ENCODE data around the gene LAMP2. TPM values are rescaled to one million over a fixed set of nuclear protein-coding genes. Genes with fewer than 3 reads are reported as not detected.
"Not testable (repeated sequence)": the region's sequence is repeated elsewhere in the genome, so short reads cannot be mapped to it uniquely, and the experiment has no call there.

The LAMP2 gene
- total RNA-seq, 2 donors from 2014 or later, result 24.9 to 26.5 TPM

DNA sequence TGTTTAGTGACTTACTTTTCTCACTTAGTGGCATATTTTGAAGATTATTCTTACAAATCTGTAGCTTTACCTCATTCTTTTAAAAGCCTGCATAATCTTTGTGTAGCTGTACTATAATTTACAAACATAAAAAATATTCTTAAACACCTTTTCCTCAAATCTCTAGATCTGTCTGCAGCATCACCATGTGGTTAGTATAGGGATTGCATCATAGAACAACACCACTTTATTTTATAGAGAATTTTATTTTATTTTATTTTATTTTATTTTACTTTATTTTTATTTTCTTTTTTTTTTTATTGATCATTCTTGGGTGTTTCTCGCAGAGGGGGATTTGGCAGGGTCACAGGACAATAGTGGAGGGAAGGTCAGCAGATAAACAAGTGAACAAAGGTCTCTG, 6.4 kb upstream of the LAMP2 start:
- H3K4me1 Mint-ChIP-seq; H3K36me3 Mint-ChIP-seq (ENCODE audit: low read depth); H3K9me3 ChIP-seq (ENCODE audit: control insufficient read depth, low read length, poor library complexity, severe bottlenecking); H3K4me3 Mint-ChIP-seq; H3K27ac Mint-ChIP-seq; DNase-seq; ATAC-seq; H3K27me3 Mint-ChIP-seq: not testable (repeated sequence)

- DNase-seq (no peak), ATAC-seq (no peak)
- H3K27me3 Mint-ChIP-seq, result no peaks in the 10 kb centered on the region
- H3K27ac Mint-ChIP-seq, result no peak overlapping the region
- no peak overlapping the region for H3K4me3 Mint-ChIP-seq
- H3K4me1 Mint-ChIP-seq, result peaks cover 6% of the 10 kb centered on the region
- H3K36me3 Mint-ChIP-seq (ENCODE audit: low read depth), result no peaks in the 10 kb centered on the region
- no peaks in the 10 kb centered on the region for H3K9me3 ChIP-seq (ENCODE audit: control insufficient read depth, low read length, poor library complexity, severe bottlenecking)
Measured at GRCh38 chrX:120474085-120474484, 5.0 kb upstream of the LAMP2 start.

- not testable (repeated sequence) for DNase-seq; H3K27ac Mint-ChIP-seq; H3K27me3 Mint-ChIP-seq; H3K9me3 ChIP-seq (ENCODE audit: control insufficient read depth, low read length, poor library complexity, severe bottlenecking); H3K36me3 Mint-ChIP-seq (ENCODE audit: low read depth); ATAC-seq
- peaks cover 11% of the 10 kb centered on the region for H3K4me1 Mint-ChIP-seq
- peak overlapping the region; percentile 28 for H3K4me3 Mint-ChIP-seq
Measured at GRCh38 chrX:120469657-120470056, 561 bp upstream of the LAMP2 start.

GRCh38 chrX:120468479-120468824, 644 bp downstream of the LAMP2 start:
- Mint-ChIP-seq H3K36me3 (ENCODE audit: low read depth) (peaks cover 4% of the 10 kb centered on the region), H3K27me3 (no peaks in the 10 kb centered on the region), H3K4me3 (peak overlapping the region; percentile 95), H3K27ac (peak overlapping the region; percentile 93), H3K4me1 (peaks cover 11% of the 10 kb centered on the region)
- DNase-seq (no peak), ATAC-seq (no peak)
- H3K9me3 ChIP-seq (ENCODE audit: control insufficient read depth, low read length, poor library complexity, severe bottlenecking), result no peaks in the 10 kb centered on the region

DNA sequence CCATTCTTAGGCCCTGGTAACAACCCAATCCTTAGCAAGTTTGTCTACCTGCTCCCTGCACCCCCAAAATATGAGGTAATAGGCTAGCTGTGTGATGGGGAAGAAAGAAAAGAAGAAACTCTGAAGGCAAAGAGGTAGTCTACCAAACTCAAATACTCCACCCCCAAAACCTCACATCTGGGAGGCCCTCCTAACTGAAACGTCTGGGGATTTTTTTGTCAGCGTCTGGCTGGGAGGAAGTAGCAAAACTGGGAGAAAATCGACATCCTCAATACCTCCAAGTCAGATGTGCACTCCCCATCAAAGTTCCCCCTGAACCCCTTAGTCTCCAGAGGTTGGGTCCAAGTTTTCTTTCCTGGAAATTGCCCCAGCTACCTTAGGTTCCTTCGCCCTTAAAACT, 1.0 kb downstream of the LAMP2 start:
- Mint-ChIP-seq H3K27me3 (no peaks in the 10 kb centered on the region), H3K4me1 (peaks cover 11% of the 10 kb centered on the region), H3K4me3 (peak overlapping the region; percentile 95), H3K36me3 (ENCODE audit: low read depth) (peaks cover 4% of the 10 kb centered on the region), H3K27ac (peak overlapping the region; percentile 93)
- no peak for ATAC-seq
- no peak for DNase-seq
- H3K9me3 ChIP-seq (ENCODE audit: control insufficient read depth, low read length, poor library complexity, severe bottlenecking), result no peaks in the 10 kb centered on the region

DNA sequence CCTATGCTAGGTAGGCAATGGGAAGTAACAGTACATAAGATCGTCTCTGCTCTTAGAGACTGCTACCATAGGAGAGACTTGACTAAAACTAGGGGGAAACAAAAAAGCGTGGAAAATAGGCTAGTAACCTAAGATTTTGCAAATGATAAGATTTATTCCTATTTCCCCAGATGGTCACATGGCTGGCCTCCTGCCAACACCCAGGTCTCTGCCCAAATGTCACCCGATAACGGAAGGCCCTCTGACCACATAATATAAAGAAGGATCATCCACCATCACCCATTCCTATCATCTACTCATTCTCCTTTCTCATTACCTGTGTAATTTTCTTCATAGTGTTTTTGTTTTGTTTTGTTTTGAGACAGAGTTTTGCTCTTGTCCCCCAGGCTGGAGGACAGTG, 4.7 kb downstream of the LAMP2 start:
- no peak overlapping the region for H3K4me3 Mint-ChIP-seq

GRCh38 chrX:120463241-120463640, 5.9 kb downstream of the LAMP2 start:
- DNase-seq (no peak), ATAC-seq (no peak)
- H3K36me3 Mint-ChIP-seq (ENCODE audit: low read depth), result no peaks in the 10 kb centered on the region
- H3K4me1 Mint-ChIP-seq, result peaks cover 21% of the 10 kb centered on the region
- no peak overlapping the region for H3K4me3 Mint-ChIP-seq
- H3K27ac Mint-ChIP-seq, result no peak overlapping the region
- H3K9me3 ChIP-seq (ENCODE audit: control insufficient read depth, low read length, poor library complexity, severe bottlenecking), result no peaks in the 10 kb centered on the region
- no peaks in the 10 kb centered on the region for H3K27me3 Mint-ChIP-seq

More for the DNA sequence above, 4.7 kb downstream of the LAMP2 start:
- ATAC-seq (no peak), DNase-seq (no peak)
- H3K4me1 Mint-ChIP-seq, result peaks cover 17% of the 10 kb centered on the region
- peak overlapping the region; percentile 6 for H3K27ac Mint-ChIP-seq
- no peaks in the 10 kb centered on the region for H3K27me3 Mint-ChIP-seq
- H3K9me3 ChIP-seq (ENCODE audit: control insufficient read depth, low read length, poor library complexity, severe bottlenecking), result no peaks in the 10 kb centered on the region
- peaks cover 4% of the 10 kb centered on the region for H3K36me3 Mint-ChIP-seq (ENCODE audit: low read depth)

- DNase-seq (no peak), ATAC-seq (no peak)
- H3K27me3 Mint-ChIP-seq, result no peaks in the 10 kb centered on the region
- no peaks in the 10 kb centered on the region for H3K36me3 Mint-ChIP-seq (ENCODE audit: low read depth)
- H3K9me3 ChIP-seq (ENCODE audit: control insufficient read depth, low read length, poor library complexity, severe bottlenecking), result no peaks in the 10 kb centered on the region
- H3K27ac Mint-ChIP-seq, result no peak overlapping the region
- peaks cover 23% of the 10 kb centered on the region for H3K4me1 Mint-ChIP-seq
- no peak overlapping the region for H3K4me3 Mint-ChIP-seq
Measured at GRCh38 chrX:120462370-120462769, 6.7 kb downstream of the LAMP2 start.

GRCh38 chrX:120459309-120459708, 9.8 kb downstream of the LAMP2 start:
- Mint-ChIP-seq H3K4me1 (peaks cover 24% of the 10 kb centered on the region), H3K27me3 (no peaks in the 10 kb centered on the region), H3K36me3 (ENCODE audit: low read depth) (no peaks in the 10 kb centered on the region), H3K27ac (peak overlapping the region; percentile 90), H3K4me3 (no peak overlapping the region)
- no peak for DNase-seq
- ATAC-seq, result no peak
- H3K9me3 ChIP-seq (ENCODE audit: control insufficient read depth, low read length, poor library complexity, severe bottlenecking), result no peaks in the 10 kb centered on the region

DNA sequence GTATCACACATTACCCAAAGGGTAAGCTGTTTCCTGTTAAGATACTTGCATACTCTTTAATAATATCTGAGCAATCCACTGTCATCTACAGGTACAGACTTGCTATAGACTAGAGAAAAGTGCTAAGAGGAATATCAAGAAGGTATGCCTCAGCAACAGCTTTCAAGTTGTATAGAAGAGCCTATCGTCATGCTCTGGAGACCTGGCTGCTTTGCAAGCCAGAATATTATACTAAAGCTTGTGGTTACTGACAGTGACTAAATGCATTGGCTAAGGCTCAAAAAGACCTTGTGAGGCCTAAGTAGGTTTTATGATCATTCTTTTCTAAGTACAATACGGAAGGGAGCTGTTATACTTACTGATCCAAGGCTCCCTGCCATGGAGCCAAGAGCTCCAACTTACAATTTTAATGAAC, 11.3 kb downstream of the LAMP2 start:
- peak overlapping the region; percentile 90 for H3K27ac Mint-ChIP-seq
- H3K27me3 Mint-ChIP-seq, result no peaks in the 10 kb centered on the region
- peaks cover 26% of the 10 kb centered on the region for H3K4me1 Mint-ChIP-seq
- no peak overlapping the region for H3K4me3 Mint-ChIP-seq
- no peaks in the 10 kb centered on the region for H3K9me3 ChIP-seq (ENCODE audit: control insufficient read depth, low read length, poor library complexity, severe bottlenecking)
- H3K36me3 Mint-ChIP-seq (ENCODE audit: low read depth), result no peaks in the 10 kb centered on the region
- peak; percentile 73 for ATAC-seq
- DNase-seq, result no peak

- H3K4me1 Mint-ChIP-seq, result peaks cover 28% of the 10 kb centered on the region
Measured at GRCh38 chrX:120456973-120457372, 12.1 kb downstream of the LAMP2 start.

GRCh38 chrX:120453985-120454384, 15.1 kb downstream of the LAMP2 start:
- no peak for DNase-seq
- ATAC-seq, result no peak
- no peaks in the 10 kb centered on the region for H3K36me3 Mint-ChIP-seq (ENCODE audit: low read depth)
- H3K27ac Mint-ChIP-seq, result no peak overlapping the region
- H3K4me3 Mint-ChIP-seq, result no peak overlapping the region
- no peaks in the 10 kb centered on the region for H3K9me3 ChIP-seq (ENCODE audit: control insufficient read depth, low read length, poor library complexity, severe bottlenecking)
- no peaks in the 10 kb centered on the region for H3K27me3 Mint-ChIP-seq
- H3K4me1 Mint-ChIP-seq, result peaks cover 18% of the 10 kb centered on the region

More at GRCh38 chrX:120456973-120457372, 12.1 kb downstream of the LAMP2 start:
- no peak for DNase-seq
- Mint-ChIP-seq H3K27me3 (no peaks in the 10 kb centered on the region), H3K4me3 (peak overlapping the region; percentile 62), H3K27ac (no peak overlapping the region), H3K36me3 (ENCODE audit: low read depth) (no peaks in the 10 kb centered on the region)
- peak; percentile 44 for ATAC-seq
- H3K9me3 ChIP-seq (ENCODE audit: control insufficient read depth, low read length, poor library complexity, severe bottlenecking), result no peaks in the 10 kb centered on the region

- Mint-ChIP-seq H3K4me3 (no peak overlapping the region), H3K27me3 (no peaks in the 10 kb centered on the region), H3K36me3 (ENCODE audit: low read depth) (no peaks in the 10 kb centered on the region), H3K4me1 (peaks cover 8% of the 10 kb centered on the region), H3K27ac (peak overlapping the region; percentile 85)
- no peak for DNase-seq
- no peaks in the 10 kb centered on the region for H3K9me3 ChIP-seq (ENCODE audit: control insufficient read depth, low read length, poor library complexity, severe bottlenecking)
- no peak for ATAC-seq
Measured at GRCh38 chrX:120452131-120452530, 17.0 kb downstream of the LAMP2 start.

- Mint-ChIP-seq H3K4me1 (peaks cover 7% of the 10 kb centered on the region), H3K4me3 (no peak overlapping the region), H3K27ac (no peak overlapping the region), H3K27me3 (no peaks in the 10 kb centered on the region), H3K36me3 (ENCODE audit: low read depth) (no peaks in the 10 kb centered on the region)
- no peaks in the 10 kb centered on the region for H3K9me3 ChIP-seq (ENCODE audit: control insufficient read depth, low read length, poor library complexity, severe bottlenecking)
- no peak for ATAC-seq
- DNase-seq, result no peak
Measured at GRCh38 chrX:120450163-120450562, 18.9 kb downstream of the LAMP2 start.

Measured in T-helper 17 cell (primary cell).